NCI-H524 (cell line): ENCODE data around the gene CDH11.

Experiments used
- DNase-seq, 2 experiments: peaks; one replicate each; lab custom pipeline; 2025; lab: John Stamatoyannopoulos, UW

CDH11 gene

DNA sequence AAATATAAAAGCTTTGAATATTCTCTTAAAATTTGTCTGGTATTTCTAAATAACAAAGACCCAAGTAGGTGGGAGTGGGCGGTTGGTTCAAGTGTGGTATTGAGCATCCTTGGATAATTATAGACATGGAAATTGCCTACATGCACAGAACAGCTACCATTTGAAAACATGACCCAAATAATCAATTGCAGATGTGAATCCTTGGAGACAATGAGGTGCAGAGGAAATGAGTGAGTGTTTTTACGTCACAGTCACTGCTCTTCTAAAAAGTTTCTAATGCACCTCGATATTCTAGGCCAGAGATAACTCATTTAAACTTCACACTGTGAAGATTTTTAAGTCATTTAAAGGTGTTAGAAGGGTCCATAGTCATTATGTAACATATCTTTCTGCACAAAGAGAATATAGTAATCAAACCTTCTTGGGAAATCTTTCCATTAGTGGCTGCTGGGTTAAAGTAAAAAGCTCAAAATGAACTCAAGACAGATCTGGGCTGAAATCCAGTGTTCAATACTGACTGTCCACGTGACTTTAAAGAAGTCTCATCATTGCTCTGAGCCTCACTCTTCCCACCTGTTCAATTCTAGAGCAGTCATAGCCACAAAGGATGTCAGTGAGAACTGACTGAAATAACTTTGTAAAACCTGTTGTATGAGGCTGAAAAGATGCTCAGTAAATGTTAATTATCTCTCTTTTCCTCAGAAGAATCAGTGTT is 144.5 kb downstream of the CDH11 start:
- DNase-seq, result no peak

- no peak for DNase-seq
These were observed 146.0 kb downstream of the CDH11 start for GRCh38 chr16:64975821-64976220.

DNA sequence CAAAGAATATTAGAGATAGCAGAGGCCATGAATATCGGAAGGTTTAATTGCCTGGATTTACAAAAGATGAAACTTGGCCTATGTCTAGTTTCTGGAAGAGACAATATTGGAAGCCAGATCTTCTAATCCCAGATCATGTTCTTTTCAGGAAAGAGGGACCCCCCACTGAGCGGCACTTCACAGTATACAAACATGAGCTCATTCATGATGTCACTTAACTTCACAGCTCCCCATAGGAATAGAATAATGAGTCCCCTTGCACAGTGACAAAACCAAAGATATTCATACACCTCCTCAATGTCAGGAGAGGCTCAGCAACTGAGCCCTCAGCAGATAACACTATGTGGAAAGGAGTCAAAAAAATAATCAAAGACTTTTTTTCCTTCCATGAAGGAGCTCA is 147.5 kb downstream of the CDH11 start:
- no peak for DNase-seq

- no peak for DNase-seq
These were observed 148.7 kb downstream of the CDH11 start for GRCh38 chr16:64973171-64973570.

DNA sequence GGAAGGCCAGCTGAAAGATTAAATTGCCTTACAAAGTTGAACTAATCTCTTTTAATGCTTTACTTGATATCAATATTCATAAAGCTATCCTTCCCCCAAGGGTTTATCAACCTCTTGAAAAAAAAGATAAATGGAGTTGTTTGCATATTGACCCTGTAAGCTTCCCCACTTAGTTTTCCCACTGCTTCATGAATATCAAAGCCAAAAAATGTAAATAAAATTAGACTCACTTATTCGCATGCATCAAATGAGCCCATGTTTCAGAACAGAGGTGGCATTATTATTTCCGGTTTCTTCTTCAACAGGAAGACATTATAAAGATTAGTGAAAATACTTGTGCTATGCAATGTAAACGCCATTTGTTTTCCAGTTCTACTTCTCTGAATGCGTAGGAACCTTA is 150.7 kb downstream of the CDH11 start:
- peak in 1 of 2 experiments; percentile 20 for DNase-seq

DNA sequence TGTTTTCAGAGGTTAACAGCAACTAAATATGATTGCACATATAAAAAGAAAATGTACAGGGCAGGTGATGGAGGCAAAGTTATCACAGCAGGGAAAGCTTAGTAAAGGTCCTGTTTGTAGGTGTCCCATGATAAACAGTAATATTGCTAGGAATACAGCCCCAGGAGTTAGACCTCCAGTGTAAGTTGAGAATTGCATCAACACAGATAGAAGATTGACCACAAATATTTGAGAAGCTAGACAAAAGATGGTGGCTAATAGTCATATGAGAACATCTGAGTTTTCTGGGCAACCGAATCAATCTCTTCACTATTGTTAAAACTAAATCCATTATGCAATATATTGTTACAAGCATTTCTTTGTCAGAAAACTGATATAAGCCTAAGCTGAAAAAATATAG is 152.6 kb downstream of the CDH11 start:
- no peak for DNase-seq

GRCh38 chr16:64968539-64968938 is 153.3 kb downstream of the CDH11 start:
- no peak for DNase-seq

GRCh38 chr16:64964126-64964540 is 157.7 kb downstream of the CDH11 start:
- no peak for DNase-seq

- DNase-seq, result no peak
These were observed 159.1 kb downstream of the CDH11 start for GRCh38 chr16:64962786-64963185.

GRCh38 chr16:64957246-64957645 is 164.6 kb downstream of the CDH11 start:
- no peak for DNase-seq

- DNase-seq, result no peak
These were observed 169.7 kb downstream of the CDH11 start for GRCh38 chr16:64952177-64952576.

DNA sequence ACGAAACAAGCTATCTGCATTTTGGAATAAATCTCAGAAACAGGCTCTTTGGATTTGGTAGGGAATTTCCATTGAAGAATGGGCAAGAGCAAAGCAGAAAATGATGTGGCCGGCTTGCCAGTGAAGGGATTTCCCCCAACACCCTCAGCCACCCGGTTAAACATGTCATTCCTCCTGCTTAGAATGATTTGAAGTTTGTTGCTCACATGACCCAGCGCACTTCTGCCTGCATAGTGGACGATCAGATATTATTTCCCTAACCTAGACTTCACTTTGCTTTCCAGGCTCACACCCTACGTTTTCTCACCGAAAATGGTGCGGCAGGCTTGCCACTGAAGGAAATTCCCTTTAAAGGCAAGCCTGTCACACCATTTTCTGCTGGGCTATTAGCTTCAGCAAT is 170.7 kb downstream of the CDH11 start:
- no peak for DNase-seq

DNA sequence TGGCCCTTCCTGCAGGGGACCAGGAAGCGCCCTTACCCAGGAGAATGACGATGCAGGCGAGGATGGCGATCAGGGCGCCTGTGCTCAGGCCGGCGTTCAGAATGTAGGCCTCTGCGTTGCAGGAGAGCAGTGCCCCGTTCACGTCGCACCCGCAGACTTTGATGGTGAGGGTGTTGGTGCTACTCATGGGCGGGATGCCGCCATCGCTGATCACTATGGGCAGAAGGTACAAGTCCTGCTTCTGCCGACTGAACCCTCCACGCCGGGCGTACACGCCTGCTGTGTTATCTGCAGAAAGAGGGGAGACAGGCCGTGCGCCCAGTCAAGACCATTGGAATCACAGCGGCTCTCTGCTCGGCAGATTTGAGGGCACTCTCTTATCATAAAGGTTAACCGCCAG is 171.1 kb downstream of the CDH11 start:
- DNase-seq, result no peak

DNA sequence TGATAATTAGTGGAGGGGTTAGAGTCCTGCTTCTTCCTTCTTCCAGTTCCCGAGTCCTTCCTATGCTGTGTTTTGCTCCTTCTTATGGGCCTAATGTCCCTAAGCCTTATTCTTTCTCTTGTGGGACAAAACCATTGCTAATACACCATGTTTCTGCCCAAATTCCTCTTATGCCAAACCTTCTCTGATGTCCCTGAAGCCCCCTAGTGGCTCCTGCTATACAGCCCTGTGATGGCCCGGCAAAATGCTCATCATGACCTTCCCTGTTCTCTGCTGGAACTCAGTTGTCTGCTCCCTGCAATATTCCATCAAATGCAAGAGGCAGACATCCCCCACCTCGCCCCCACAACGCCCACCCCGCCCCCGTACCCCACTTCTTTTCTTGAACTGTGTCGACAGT is 171.6 kb downstream of the CDH11 start:
- DNase-seq, result peak in 1 of 2 experiments; percentile 4

DNA sequence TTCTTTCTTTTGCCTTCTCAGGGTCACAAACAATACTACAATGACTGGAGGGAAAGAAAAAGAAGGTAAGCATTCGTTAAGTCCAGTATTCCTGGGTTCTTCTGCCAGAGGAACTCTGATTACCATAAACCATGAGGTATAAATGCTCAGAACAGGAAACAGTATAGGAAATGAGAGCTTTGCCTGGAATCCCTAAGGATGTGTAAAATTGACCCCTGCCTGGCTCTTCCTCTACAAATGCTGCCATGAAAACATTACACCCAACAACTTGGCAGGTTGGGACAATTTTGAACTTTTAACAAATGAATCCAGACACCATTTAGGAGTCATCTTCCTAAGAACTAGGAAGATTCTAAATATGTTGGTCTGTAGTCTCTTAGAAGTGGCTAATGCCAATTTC is 173.8 kb downstream of the CDH11 start:
- DNase-seq, result no peak

GRCh38 chr16:64947651-64948050 is 174.2 kb downstream of the CDH11 start:
- no peak for DNase-seq

- peak in 1 of 2 experiments; percentile 54 for DNase-seq
These were observed 188.0 kb downstream of the CDH11 start for GRCh38 chr16:64933885-64934284.

- no peak for DNase-seq
These were observed 195.4 kb downstream of the CDH11 start for GRCh38 chr16:64926476-64926875.

GRCh38 chr16:64925166-64925565 is 196.7 kb downstream of the CDH11 start:
- no peak for DNase-seq

- DNase-seq, result no peak
These were observed 197.8 kb downstream of the CDH11 start for GRCh38 chr16:64924086-64924485.

- no peak for DNase-seq
These were observed 201.8 kb downstream of the CDH11 start for GRCh38 chr16:64919929-64920607.

DNA sequence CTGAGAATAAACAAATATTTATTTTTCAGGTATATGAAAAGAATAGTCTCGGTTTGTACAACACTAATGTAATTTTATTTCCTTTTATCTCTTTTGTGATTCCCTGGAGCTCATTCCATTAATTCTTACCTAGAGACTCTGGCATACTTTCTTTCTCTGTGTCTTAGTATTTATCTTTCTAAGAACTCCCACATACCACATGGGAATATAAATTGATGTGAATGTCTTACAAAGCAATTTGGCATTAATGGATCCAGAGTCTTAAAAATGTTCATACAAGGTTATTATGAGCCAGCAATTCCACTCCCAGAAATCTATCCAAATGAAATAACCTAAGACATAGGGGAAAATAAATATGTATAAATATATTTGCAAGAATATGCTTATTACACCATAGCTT is 202.7 kb downstream of the CDH11 start:
- no peak for DNase-seq

DNA sequence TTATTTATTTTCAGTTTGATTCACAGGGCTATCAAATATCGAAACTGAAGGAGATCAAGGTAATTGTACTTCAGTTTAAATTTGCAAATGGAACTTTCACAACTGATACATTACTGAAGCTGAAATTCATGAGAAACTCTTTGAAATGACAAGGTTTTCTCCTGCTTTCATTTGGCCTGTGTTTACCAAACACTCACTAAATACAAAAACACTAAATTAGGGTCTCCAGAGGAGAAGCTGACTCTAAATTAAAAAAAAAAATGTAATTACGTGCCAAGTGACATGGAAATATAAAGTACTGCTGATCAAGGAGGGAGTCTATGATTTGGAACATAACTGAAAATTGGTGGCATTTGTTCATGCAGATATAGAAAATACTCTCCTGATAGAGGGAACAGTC is 205.8 kb downstream of the CDH11 start:
- DNase-seq, result no peak

DNA sequence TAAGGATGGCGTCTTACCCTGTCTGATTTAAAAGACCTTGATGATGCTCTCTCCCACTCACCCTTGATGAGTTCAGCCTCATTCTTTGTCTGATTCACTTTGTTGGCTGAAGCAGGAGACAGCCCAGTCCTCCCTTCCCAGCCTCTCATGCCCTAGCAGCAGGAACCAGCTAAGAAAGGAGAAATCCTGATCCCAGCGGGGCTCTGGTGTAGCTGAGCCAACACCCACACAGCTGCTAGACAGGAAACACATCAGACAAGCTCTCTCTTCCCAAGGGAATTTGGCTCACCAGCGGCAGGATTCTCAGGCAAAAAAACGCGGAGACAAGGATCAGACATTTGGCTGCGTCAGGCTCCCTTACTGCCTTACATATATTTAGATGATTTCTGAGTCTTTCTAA is 211.5 kb downstream of the CDH11 start:
- peak; percentile 54 to 78 for DNase-seq
